GM12878 (cell line): Measurements from ENCODE around the gene ZBTB7B. TPM values are rescaled to one million over a fixed set of nuclear protein-coding genes. Genes with fewer than 3 reads are reported as not detected.
A peak's percentile ranks its signal among the peaks of the same experiment; 100 is the strongest.

Source experiments
- ATAC-seq: fragments of 200-7000 bp; cut with Tn5 transposase; 3 replicates; pipeline ENCODE4 v1.9.1; 2020; ENCODE audit warnings: mild to moderate bottlenecking, moderate library complexity
- BruUV-seq: library from RNA; stranded (reverse); fragments of 400-500 nt; replicated peaks from 2 replicates; lab custom pipeline; 2021; lab: Mats Ljungman, UMichigan
- CTCF ChIA-PET: fragments of 300-600 bp; sonication (Branson Sonifier 250); formaldehyde crosslinking; extraction: SDS; loops from one replicate; lab custom pipeline; 2021; ENCODE audit warnings: inconsistent platforms; lab: Yijun Ruan, JAX
- POLR2A ChIA-PET: fragments of 350-600 bp; formaldehyde crosslinking; extraction: SDS; loops from one replicate; lab custom pipeline; 2021; ENCODE audit warnings: inconsistent platforms; lab: Charles Lee
- RAD21 ChIA-PET: fragments of 300-600 bp; sonication (Branson Sonifier 250); formaldehyde crosslinking; loops from one replicate; lab custom pipeline; 2023; ENCODE audit warnings: antibody characterized with exemption; ENCODE audit not compliant: unreplicated experiment; lab: Charles Lee
- SMC1A ChIA-PET: fragments of 300-600 bp; sonication (Branson Sonifier 250); formaldehyde crosslinking; loops from one replicate; lab custom pipeline; 2023; ENCODE audit not compliant: unreplicated experiment, uncharacterized antibody; lab: Charles Lee
- DNase-seq: peaks from one replicate; pipeline ENCODE4 v3.0.0-alpha.2; 2011; ENCODE audit warnings: low read depth, low spot score
- FAIRE-seq: peaks from 3 replicates; lab custom pipeline; 2011; peaks lifted over from hg19 to GRCh38; lab: Jason Lieb, UNC
- H2AFZ ChIP-seq: 2 replicates; pipeline ENCODE4 v1.6.0; 2011; ENCODE audit warnings: low read depth, low read length, control low read depth; ENCODE audit not compliant: control insufficient read depth
- H3K27ac ChIP-seq: 2 replicates; pipeline ENCODE4 v1.5.1; 2011; ENCODE audit warnings: control low read depth; ENCODE audit not compliant: control insufficient read depth, insufficient read depth
- H3K27me3 ChIP-seq, 2 experiments: replicated peaks in 1 of 2; 2 replicates each; pipeline versions ENCODE4 v1.6.0 to v1.6.1; 2011; ENCODE audit warnings: low read length in 1 of 2; ENCODE audit not compliant: control insufficient read depth in 2 of 2, insufficient read depth in 2 of 2
- H3K36me3 ChIP-seq, 2 experiments: 2 replicates each; pipeline ENCODE4 v1.5.1; 2011; ENCODE audit warnings: low read length in 1 of 2; ENCODE audit not compliant: control insufficient read depth in 2 of 2, insufficient read depth in 2 of 2
- H3K4me1 ChIP-seq: 2 replicates; pipeline ENCODE4 v1.6.1; 2011; ENCODE audit warnings: mild to moderate bottlenecking, low read length, moderate library complexity, mixed read lengths; ENCODE audit not compliant: control insufficient read depth, insufficient read depth
- H3K4me2 ChIP-seq: 2 replicates; pipeline ENCODE4 v1.6.0; 2011; ENCODE audit warnings: control low read depth; ENCODE audit not compliant: control insufficient read depth, insufficient read depth
- H3K4me3 ChIP-seq: fragments of 200-600 bp; sonication (generic); 2 replicates; pipeline ENCODE4 v1.5.1; 2016
- H3K79me2 ChIP-seq: 2 replicates; pipeline ENCODE4 v1.6.0; 2011; ENCODE audit warnings: low read length; ENCODE audit not compliant: control insufficient read depth, insufficient read depth
- H3K9ac ChIP-seq: 2 replicates; pipeline ENCODE4 v1.8.0; 2011; ENCODE audit warnings: low read length, control low read depth, mixed read lengths; ENCODE audit not compliant: control insufficient read depth, insufficient read depth
- H3K9me3 ChIP-seq: replicated peaks from 3 replicates; pipeline ENCODE4 v1.5.1; 2011; ENCODE audit warnings: mild to moderate bottlenecking, low read length; ENCODE audit not compliant: control insufficient read depth, insufficient read depth
- H4K20me1 ChIP-seq: 2 replicates; pipeline ENCODE4 v1.6.0; 2011; ENCODE audit not compliant: control insufficient read depth, insufficient read depth
- BRCA1 ChIP-seq: IDR thresholded peaks from 2 replicates; pipeline ENCODE4 v1.6.1; 2011; ENCODE audit warnings: low read depth, low read length, improper control_type of control experiment
- CBFB ChIP-seq: IDR thresholded peaks from 2 replicates; pipeline ENCODE4 v1.6.1; 2016; ENCODE audit warnings: antibody characterized with exemption, low read depth
- CBX3 ChIP-seq: fragments of 200-600 bp; sonication (generic); IDR thresholded peaks from 2 replicates; pipeline ENCODE4 v1.6.1; 2016; ENCODE audit warnings: low read depth, borderline replicate concordance
- CEBPB ChIP-seq, 2 experiments: fragments of 150-350 bp in 1 of 2; IDR thresholded peaks; 2 replicates each; pipeline ENCODE4 v1.6.1; 2012 to 2014; ENCODE audit warnings: low read depth in 2 of 2, low read length in 2 of 2, borderline replicate concordance in 1 of 2, inconsistent platforms in 1 of 2
- CHD2 ChIP-seq: IDR thresholded peaks from 2 replicates; pipeline ENCODE4 v1.6.1; 2011; ENCODE audit warnings: low read depth, low read length, improper control_type of control experiment, borderline replicate concordance
- DPF2 ChIP-seq: fragments of 450-650 bp; IDR thresholded peaks from 2 replicates; pipeline ENCODE4 v1.6.1; 2017; ENCODE audit warnings: mild to moderate bottlenecking
- HCFC1 ChIP-seq: fragments of 150-350 bp; IDR thresholded peaks from 2 replicates; pipeline ENCODE4 v1.6.1; 2014; ENCODE audit warnings: low read length
- HSF1 ChIP-seq: fragments of 150-350 bp; IDR thresholded peaks from 2 replicates; pipeline ENCODE4 v1.6.1; 2014; ENCODE audit warnings: mild to moderate bottlenecking, low read depth, low read length
- IKZF2 ChIP-seq, 2 experiments: fragments of 450-650 bp; IDR thresholded peaks; 2 replicates each; pipeline ENCODE4 v1.6.1; 2017; ENCODE audit warnings: mild to moderate bottlenecking in 2 of 2, moderate library complexity in 2 of 2
- IRF3 ChIP-seq: fragments of 450-650 bp; IDR thresholded peaks from 2 replicates; pipeline ENCODE4 v1.6.1; 2014; ENCODE audit warnings: mild to moderate bottlenecking
- RAD21 ChIP-seq: IDR thresholded peaks from 2 replicates; pipeline ENCODE4 v1.6.1; 2011; ENCODE audit warnings: mild to moderate bottlenecking, low read depth, low read length, moderate library complexity; ENCODE audit not compliant: insufficient read depth
- SIX5 ChIP-seq: IDR thresholded peaks from 2 replicates; pipeline ENCODE4 v1.6.1; 2011; ENCODE audit warnings: mild to moderate bottlenecking, low read depth, low read length, moderate library complexity; ENCODE audit not compliant: severe bottlenecking
- STAT1 ChIP-seq: fragments of 450-650 bp; conservative IDR thresholded peaks from 2 replicates; pipeline ENCODE4 v1.6.1; 2014; ENCODE audit warnings: antibody characterized with exemption, mild to moderate bottlenecking
- TCF7 ChIP-seq: IDR thresholded peaks from 2 replicates; pipeline ENCODE4 v1.6.1; 2014; ENCODE audit warnings: antibody characterized with exemption, borderline replicate concordance
- WRNIP1 ChIP-seq: IDR thresholded peaks from 2 replicates; pipeline ENCODE4 v1.6.1; 2011; ENCODE audit warnings: low read depth, low read length, improper control_type of control experiment, borderline replicate concordance
- ZNF274 ChIP-seq: IDR thresholded peaks from one replicate; pipeline ENCODE4 v1.8.0; 2011; ENCODE audit not compliant: insufficient read length, insufficient read depth
- WGBS: methylation state at CpG from one replicate; pipeline ENCODE4 v1.1.6; 2016; ENCODE audit warnings: low lambda C conversion rate; ENCODE audit not compliant: insufficient replicate concordance, insufficient coverage; ENCODE audit errors: missing lambda C conversion rate; 5-methylcytosine and 5-hydroxymethylcytosine counted together
- in situ Hi-C: fragments of 300-500 bp; cut with MboI; formaldehyde crosslinking; loops from 9 replicates; pipeline ENCODE4 v1.14.3; 2018; ENCODE audit warnings: mixed read lengths
- intact Hi-C: fragments of 100-400 bp; cut with micrococcal nuclease; formaldehyde crosslinking; loops from one replicate; pipeline ENCODE4 v1.14.2; 2022; ENCODE audit not compliant: unreplicated experiment
- polyA plus RNA-seq, 11 experiments: library from polyadenylated mRNA; depleted of rRNA in 4 of 11; unstranded in 6 of 11; stranded (reverse) in 5 of 11; fragments of >200 nt; fragmentation: Nextera tagmentation in 4 of 11; fragmentation: Illumina TruSeq in 1 of 11; extraction: Ambion mirVana in 4 of 11; extraction: Trizol in 1 of 11; gene quantifications; 1 replicate in 1 of 11; 2 replicates in 10 of 11; pipeline versions ENCODE4 v1.2.1 to v1.2.3, GENCODE V29; 2011 to 2016; ENCODE audit warnings: inconsistent platforms in 2 of 11, missing spikeins in 2 of 11, low read depth in 1 of 11
- total RNA-seq, 4 experiments: library from RNA; depleted of rRNA in 3 of 4; stranded (reverse); fragments of >200 nt in 3 of 4; fragmentation: Illumina TruSeq in 1 of 4; extraction: Trizol in 1 of 4; gene quantifications; 2 replicates each; pipeline versions ENCODE4 v1.2.1 to v1.2.3, GENCODE V29; 2013 to 2021
- TF ChIP-seq, protein P1 (sequence below): IDR thresholded peaks from 2 replicates; pipeline ENCODE4 v1.6.1; 2012; ENCODE audit warnings: low read length, inconsistent platforms
- TF ChIP-seq, protein P2 (sequence below): IDR thresholded peaks from 2 replicates; pipeline ENCODE4 v1.6.1; 2012; ENCODE audit warnings: low read depth, low read length, improper control_type of control experiment

ZBTB7B gene
- total and polyA plus RNA-seq, 10 of the 15 experiments (the other 5 are each of a cell fraction or from before 2014, with no cell fraction given) = 0.11 to 44.9 (median 11.3) TPM

DNA sequence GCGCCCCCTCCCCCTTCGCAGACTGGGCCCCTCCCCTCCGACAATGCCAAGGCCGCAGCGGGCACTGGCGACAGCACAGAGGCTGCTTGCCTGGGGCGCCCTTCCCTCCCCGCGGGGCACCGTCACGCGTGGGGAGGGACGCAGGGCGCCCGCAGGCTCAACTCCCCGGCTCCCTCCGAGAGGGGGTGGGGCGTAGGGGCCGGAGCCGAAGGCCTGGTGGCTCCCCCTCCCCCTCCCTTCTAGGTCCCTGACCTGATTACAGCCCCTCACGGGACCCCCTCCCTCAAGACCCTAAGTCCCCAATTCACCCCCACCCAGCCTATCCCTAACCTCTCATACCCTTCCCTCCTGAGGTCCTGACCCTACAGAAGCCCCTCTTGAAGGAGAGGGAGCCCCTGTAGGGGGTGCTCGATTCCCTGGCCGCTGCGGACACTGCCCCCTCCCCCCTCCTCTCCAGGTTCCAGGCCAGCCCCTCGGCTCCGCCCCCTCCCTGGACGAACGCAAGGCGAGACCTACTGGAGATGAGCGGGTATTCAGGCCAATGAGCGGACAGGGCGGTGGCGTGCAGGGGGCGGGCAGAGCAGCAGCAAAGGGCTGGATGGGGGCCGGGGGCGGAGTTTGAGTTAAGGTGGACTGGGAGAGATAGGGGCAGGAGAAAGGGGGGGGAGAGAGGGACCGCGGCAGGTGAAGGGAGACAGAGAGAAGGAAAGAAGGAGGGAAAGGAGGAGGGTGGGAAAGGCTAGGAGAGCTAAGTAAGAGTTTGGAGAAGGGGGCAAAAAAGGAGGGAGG is 733 bp upstream of the ZBTB7B start:
- peak; percentile 73 for FAIRE-seq
- Histone ChIP-seq H3K4me2 (peak overlapping the region; percentile 36), H3K4me1 (peaks cover 39% of the 10 kb centered on the region), H2AFZ (peak overlapping the region; percentile 90), H3K9me3 (no peaks in the 10 kb centered on the region), H3K79me2 (peaks cover 46% of the 10 kb centered on the region), H4K20me1 (0 out of 2 replicates have a peak, but pooled peaks cover 2% of the 10 kb centered on the region), H3K27me3 (no peaks in the 10 kb centered on the region), H3K4me3 (peak overlapping the region; percentile 98), H3K27ac (peak overlapping the region; percentile 79), H3K36me3 (no peaks in the 10 kb centered on the region; a peak in 1 of 4 replicates), H3K9ac (peak overlapping the region; percentile 66; the same call in 1 of the 2 replicates)
- BruUV-seq = no TSS peak
- CTCF ChIA-PET = interaction anchor here (0.6 to 11.0 kb wide), 6 partner anchors 15 to 135 kb away, joined by 3 to 226 read pairs (median 3); partner anchors contain the start of genes CKS1B, FLAD1 and SHC1
- ATAC-seq = peak; percentile 76
- under 1% methylated on average over 24 of the region's 38 CpGs for WGBS
- intact Hi-C loops = loop anchor here (2.0 to 5.0 kb wide), 3 partner anchors 15 to 65 kb away; partner anchors contain the start of genes PMVK and PYGO2
- DNase-seq = peak; percentile 94
- in situ Hi-C loops = no loop called here
- SMC1A ChIA-PET = interaction anchor here (0.8 to 0.9 kb wide), 4 partner anchors 25 to 60 kb away, joined by 3 to 4 read pairs (median 3); no protein-coding TSS in a partner anchor
- RAD21 ChIA-PET = interaction anchor here (0.8 to 3.3 kb wide), 4 partner anchors 16 to 83 kb away, joined by 3 to 14 read pairs (median 6); no protein-coding TSS in a partner anchor
- POLR2A ChIA-PET = interaction anchor here (0.6 to 3.4 kb wide), 8 partner anchors 15 to 799 kb away, joined by 3 to 36 read pairs (median 4); partner anchors contain the start of genes ADAM15, CKS1B, FLAD1 and SHC1
- TF ChIP-seq HSF1 (no peak), HCFC1 (peak; percentile 36; the same call in 1 of the 2 replicates), ZNF274 (no peak), CBX3 (no peak), TCF7 (no peak), CBFB (no peak), SIX5 (peak; percentile 26), IKZF2 (IDR thresholded peaks at IDR 0.05) (no peak; a peak in 2 of 4 replicates), WRNIP1 (peak; percentile 100), RAD21 (peak; percentile 32; the same call in 1 of the 2 replicates), IRF3 (peak; percentile 64; the same call in 1 of the 2 replicates), CHD2 (peak; percentile 87), BRCA1 (no peak), STAT1 (no peak), CEBPB (IDR thresholded peaks at IDR 0.05; ENCODE audit: borderline replicate concordance in 1 of 2, low read depth in 2 of 2, low read length in 2 of 2) (0 out of 4 replicates have a peak, but pooled peaks of 1 of the 2 experiments have one; percentile 27), DPF2 (0 out of 2 replicates have a peak, but pooled peaks have one; percentile 15)
- TF ChIP-seq, protein P1, sequence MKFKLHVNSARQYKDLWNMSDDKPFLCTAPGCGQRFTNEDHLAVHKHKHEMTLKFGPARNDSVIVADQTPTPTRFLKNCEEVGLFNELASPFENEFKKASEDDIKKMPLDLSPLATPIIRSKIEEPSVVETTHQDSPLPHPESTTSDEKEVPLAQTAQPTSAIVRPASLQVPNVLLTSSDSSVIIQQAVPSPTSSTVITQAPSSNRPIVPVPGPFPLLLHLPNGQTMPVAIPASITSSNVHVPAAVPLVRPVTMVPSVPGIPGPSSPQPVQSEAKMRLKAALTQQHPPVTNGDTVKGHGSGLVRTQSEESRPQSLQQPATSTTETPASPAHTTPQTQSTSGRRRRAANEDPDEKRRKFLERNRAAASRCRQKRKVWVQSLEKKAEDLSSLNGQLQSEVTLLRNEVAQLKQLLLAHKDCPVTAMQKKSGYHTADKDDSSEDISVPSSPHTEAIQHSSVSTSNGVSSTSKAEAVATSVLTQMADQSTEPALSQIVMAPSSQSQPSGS = no peak
- TF ChIP-seq, protein P2, sequence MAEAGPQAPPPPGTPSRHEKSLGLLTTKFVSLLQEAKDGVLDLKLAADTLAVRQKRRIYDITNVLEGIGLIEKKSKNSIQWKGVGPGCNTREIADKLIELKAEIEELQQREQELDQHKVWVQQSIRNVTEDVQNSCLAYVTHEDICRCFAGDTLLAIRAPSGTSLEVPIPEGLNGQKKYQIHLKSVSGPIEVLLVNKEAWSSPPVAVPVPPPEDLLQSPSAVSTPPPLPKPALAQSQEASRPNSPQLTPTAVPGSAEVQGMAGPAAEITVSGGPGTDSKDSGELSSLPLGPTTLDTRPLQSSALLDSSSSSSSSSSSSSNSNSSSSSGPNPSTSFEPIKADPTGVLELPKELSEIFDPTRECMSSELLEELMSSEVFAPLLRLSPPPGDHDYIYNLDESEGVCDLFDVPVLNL = no peak
